K562 (cell line): ENCODE measurements around the gene INSIG1. TPM values are rescaled to one million over a fixed set of nuclear protein-coding genes. Genes with fewer than 3 reads are reported as not detected.

Source experiments
- ATAC-seq: fragments of 200-7000 bp; cut with Tn5 transposase; 3 replicates; pipeline ENCODE4 v1.9.1; 2020; ENCODE audit warnings: moderate library complexity
- BruUV-seq: library from RNA; stranded (reverse); fragments of 400-500 nt; replicated peaks from 2 replicates; lab custom pipeline; 2021; lab: Mats Ljungman, UMichigan
- CTCF ChIA-PET: fragments of 300-600 bp; formaldehyde crosslinking; extraction: SDS; loops from one replicate; lab custom pipeline; 2021; ENCODE audit warnings: low intra/inter-chr PET ratio; lab: Yijun Ruan, JAX
- POLR2A ChIA-PET: fragments of 300-600, 350-650 bp; sonication (Branson Sonifier 250); formaldehyde crosslinking; extraction: SDS; loops from one replicate; lab custom pipeline; 2021; ENCODE audit warnings: antibody characterized with exemption, inconsistent platforms; lab: Yijun Ruan, JAX
- DNase-seq, 4 experiments: peaks; one replicate each; pipeline versions ENCODE4 v3.0.0 to v3.0.0-alpha.2; 2011 to 2018; ENCODE audit warnings: low spot score in 3 of 4, mixed read lengths in 3 of 4; ENCODE audit errors: extremely low read depth in 1 of 4
- FAIRE-seq: peaks from 2 replicates; lab custom pipeline; 2011; peaks lifted over from hg19 to GRCh38; lab: Jason Lieb, UNC
- H2AFZ ChIP-seq: 2 replicates; pipeline ENCODE4 v1.6.0; 2011; ENCODE audit warnings: low read depth, low read length, control low read depth, inconsistent platforms
- H3K27ac ChIP-seq: fragments of 200-600 bp; 3 replicates; pipeline ENCODE4 v1.8.0; 2011; ENCODE audit warnings: low read depth, mild to moderate bottlenecking, control low read depth, inconsistent platforms, low read length, moderate library complexity, mixed read lengths; ENCODE audit errors: extremely low read depth
- H3K27me3 ChIP-seq, 2 experiments: fragments of 300-600 bp in 1 of 2; 2 replicates in 1 of 2; 3 replicates in 1 of 2; pipeline versions ENCODE4 v1.6.0 to v1.8.0; 2011; ENCODE audit warnings: inconsistent platforms in 2 of 2, low read length in 2 of 2, mild to moderate bottlenecking in 1 of 2, mixed read lengths in 1 of 2, moderate library complexity in 1 of 2; ENCODE audit not compliant: control insufficient read depth in 2 of 2, insufficient read depth in 2 of 2
- H3K36me3 ChIP-seq: fragments of 300-600 bp; 3 replicates; pipeline ENCODE4 v1.8.0; 2011; ENCODE audit warnings: mild to moderate bottlenecking, low read length, inconsistent platforms; ENCODE audit not compliant: control insufficient read depth, insufficient read depth
- H3K4me1 ChIP-seq, 2 experiments: fragments of 200-600 bp in 1 of 2; replicated peaks in 1 of 2; 2 replicates in 1 of 2; 3 replicates in 1 of 2; pipeline versions ENCODE4 v1.5.1 to v1.8.0; 2011; ENCODE audit warnings: inconsistent platforms in 2 of 2, low read length in 2 of 2, mild to moderate bottlenecking in 1 of 2, mixed read lengths in 1 of 2, moderate library complexity in 1 of 2; ENCODE audit not compliant: control insufficient read depth in 2 of 2, insufficient read depth in 2 of 2
- H3K4me2 ChIP-seq: 2 replicates; pipeline ENCODE4 v1.6.1; 2011; ENCODE audit warnings: low read length, control low read depth, inconsistent platforms, mixed read lengths; ENCODE audit not compliant: insufficient read depth
- H3K4me3 ChIP-seq: fragments of 200-600 bp; sonication (generic), shearing (Covaris generic); 2 replicates; pipeline ENCODE4 v1.5.1; 2016; ENCODE audit warnings: control low read depth, inconsistent platforms
- H3K79me2 ChIP-seq: fragments of 200-600 bp; 3 replicates; pipeline ENCODE4 v1.8.0; 2011; ENCODE audit warnings: low read length, inconsistent platforms; ENCODE audit not compliant: control insufficient read depth, insufficient read depth
- H3K9ac ChIP-seq, 2 experiments: 2 replicates each; pipeline versions ENCODE4 v1.6.0 to v1.6.1; 2011; ENCODE audit warnings: low read depth in 2 of 2, low read length in 2 of 2, control low read depth in 1 of 2, inconsistent platforms in 1 of 2, mild to moderate bottlenecking in 1 of 2, mixed read lengths in 1 of 2; ENCODE audit not compliant: insufficient read depth in 1 of 2
- H3K9me1 ChIP-seq: one replicate; pipeline ENCODE4 v1.6.0; 2011; ENCODE audit warnings: inconsistent platforms, mild to moderate bottlenecking, low read length, moderate library complexity; ENCODE audit not compliant: control insufficient read depth, insufficient read depth
- H3K9me3 ChIP-seq: replicated peaks from 2 replicates; pipeline ENCODE4 v1.5.1; 2011; ENCODE audit warnings: low read depth, low read length, inconsistent platforms; ENCODE audit not compliant: control insufficient read depth, insufficient read depth
- H4K20me1 ChIP-seq: replicated peaks from 2 replicates; pipeline ENCODE4 v1.6.1; 2011; ENCODE audit warnings: low read length, inconsistent platforms, mixed read lengths; ENCODE audit not compliant: control insufficient read depth, insufficient read depth
- CEBPG ChIP-seq, 3 experiments: fragments of 200-800 bp in 1 of 3; sonication (Bioruptor generic) in 1 of 3; sonication (generic) in 1 of 3; formaldehyde crosslinking in 1 of 3; IDR thresholded peaks in 2 of 3; conservative IDR thresholded peaks in 1 of 3; 2 replicates each; pipeline versions ENCODE4 v1.6.1 to v1.8.0; 2016 to 2022; ENCODE audit warnings: missing compliant biosample characterization in 2 of 3, missing genetic modification characterization in 2 of 3, mild to moderate bottlenecking in 1 of 3, missing genetic modification reagents in 1 of 3
- RUNX1 ChIP-seq: sonication (generic); IDR thresholded peaks from 2 replicates; pipeline ENCODE4 v1.6.1; 2016; ENCODE audit warnings: antibody characterized with exemption, low read depth
- WGBS: fragments of 100-300 bp; shearing (Covaris generic); methylation state at CpG from one replicate; pipeline ENCODE4 v1.1.6; 2016; ENCODE audit warnings: low coverage, mixed read lengths; ENCODE audit not compliant: insufficient coverage; ENCODE audit errors: missing lambda C conversion rate; 5-methylcytosine and 5-hydroxymethylcytosine counted together
- in situ Hi-C: fragments of 300-500 bp; cut with MboI; formaldehyde crosslinking; loops from 4 replicates; pipeline ENCODE4 v1.15.0; 2018; ENCODE audit warnings: inconsistent platforms, mixed read lengths
- intact Hi-C: fragments of 100-400 bp; cut with micrococcal nuclease; formaldehyde crosslinking; loops from 2 replicates; pipeline ENCODE4 v1.14.2; 2022
- polyA plus RNA-seq, 8 experiments: library from polyadenylated mRNA; depleted of rRNA in 4 of 8; stranded (reverse) in 5 of 8; unstranded in 3 of 8; fragments of >200 nt; fragmentation: Nextera tagmentation in 2 of 8; fragmentation: Illumina TruSeq in 1 of 8; extraction: Ambion mirVana in 2 of 8; extraction: Trizol in 1 of 8; gene quantifications; 2 replicates each; pipeline versions ENCODE4 v1.2.1 to v1.2.3, GENCODE V29; 2011 to 2014; ENCODE audit warnings: inconsistent platforms in 1 of 8, missing spikeins in 1 of 8
- total RNA-seq, 7 experiments: library from RNA; depleted of rRNA in 6 of 7; stranded (reverse); fragments of >200 nt in 6 of 7; fragmentation: Illumina TruSeq in 2 of 7; extraction: Trizol in 2 of 7; gene quantifications; 2 replicates each; pipeline versions ENCODE4 v1.2.1 to v1.2.3, GENCODE V29; 2011 to 2021; ENCODE audit warnings: low replicate concordance in 1 of 7

The INSIG1 gene
- total and polyA plus RNA-seq, 9 of the 15 experiments (the other 6 are each of a cell fraction or from before 2014, with no cell fraction given), result 57.1 to 787 (median 238) TPM

GRCh38 chr7:155357573-155358041 is 59.9 kb downstream of the INSIG1 start:
- no peak overlapping the region for H3K4me3 ChIP-seq
- DNase-seq (no peak), FAIRE-seq (no peak), ATAC-seq (no peak)
- no peaks in the 10 kb centered on the region; a peak in 1 of 5 replicates for H3K4me1 ChIP-seq
- no TSS peak for BruUV-seq
- intact Hi-C loops, result no loop called here
- 1% methylated on average over 14 of the region's 14 CpGs for WGBS
- in situ Hi-C loops, result no loop called here
- H3K9ac ChIP-seq, result no peak overlapping the region
- no peaks in the 10 kb centered on the region for H3K9me3 ChIP-seq
- H3K27me3 ChIP-seq, result peaks cover 53 to 87% of the 10 kb centered on the region in 2 experiments
- ChIA-PET CTCF (no interaction called here), POLR2A (interaction anchor here (0.6 to 1.0 kb wide), 5 partner anchors 143 to 457 kb away, joined by 3 to 4 read pairs (median 3); no protein-coding TSS in a partner anchor)
- H3K9me1 ChIP-seq, result no peaks in the 10 kb centered on the region
- no peak for TF ChIP-seq RUNX1
- TF ChIP-seq CEBPG (CRISPR knock-in tag; IDR thresholded peaks at IDR 0.05), result no peak
- peak in 1 of 2 experiments; percentile 23; a peak in 2 of 4 replicates for TF ChIP-seq CEBPG (tag; conservative IDR thresholded peaks at IDR 0.05 in 1 of 2, IDR thresholded peaks at IDR 0.05 in 1 of 2)
- H3K27ac ChIP-seq, result no peak overlapping the region
- no peaks in the 10 kb centered on the region for H3K79me2 ChIP-seq
- H3K36me3 ChIP-seq, result no peaks in the 10 kb centered on the region
- no peak overlapping the region for H3K4me2 ChIP-seq
- 0 out of 2 replicates have a peak, but pooled peaks cover 16% of the 10 kb centered on the region for H4K20me1 ChIP-seq
- H2AFZ ChIP-seq, result no peak overlapping the region
